Right renal cortex interstitium (tissue), 3 donors: Measurements from ENCODE around the gene SLC45A3. TPM values are rescaled to one million over a fixed set of nuclear protein-coding genes. Genes with fewer than 3 reads are reported as not detected.
"Not testable (repeated sequence)": the region's sequence is repeated elsewhere in the genome, so short reads cannot be mapped to it uniquely, and the experiment has no call there.

Experiments used
- DNase-seq, 3 donors: peaks; one replicate each; pipeline ENCODE4 v3.0.0-alpha.2; 2013; ENCODE audit warnings: low read depth in 3 of 3, low spot score in 2 of 3
- polyA plus RNA-seq, 3 donors: library from polyadenylated mRNA; unstranded; fragments of 120-200 nt; gene quantifications; one replicate each; pipeline ENCODE4 v1.2.1, GENCODE V29; 2013; ENCODE audit not compliant: insufficient read length in 3 of 3

Gene SLC45A3
- polyA plus RNA-seq, 3 donors = 6.8 to 8.2 (median 6.9) TPM

DNA sequence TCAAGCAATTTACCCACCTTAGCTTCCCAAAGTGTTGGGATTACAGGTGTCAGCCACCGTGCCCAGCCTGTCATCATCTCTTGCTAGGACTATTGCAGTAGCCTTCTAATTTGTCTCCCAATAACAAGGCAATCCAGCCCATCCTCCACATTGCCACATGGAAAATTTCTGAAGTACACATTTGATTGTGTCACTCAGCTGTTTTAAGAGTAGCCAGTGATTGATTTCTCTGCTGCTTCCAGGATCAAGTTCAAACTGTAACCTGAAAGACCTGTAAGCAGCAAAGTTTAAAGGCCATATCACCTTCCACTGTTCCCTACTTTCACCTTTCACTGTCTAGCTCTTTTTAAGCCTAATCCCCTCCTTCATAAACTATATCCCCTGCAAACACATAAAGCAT is 40.7 kb downstream of the SLC45A3 start:
- DNase-seq = no peak

DNA sequence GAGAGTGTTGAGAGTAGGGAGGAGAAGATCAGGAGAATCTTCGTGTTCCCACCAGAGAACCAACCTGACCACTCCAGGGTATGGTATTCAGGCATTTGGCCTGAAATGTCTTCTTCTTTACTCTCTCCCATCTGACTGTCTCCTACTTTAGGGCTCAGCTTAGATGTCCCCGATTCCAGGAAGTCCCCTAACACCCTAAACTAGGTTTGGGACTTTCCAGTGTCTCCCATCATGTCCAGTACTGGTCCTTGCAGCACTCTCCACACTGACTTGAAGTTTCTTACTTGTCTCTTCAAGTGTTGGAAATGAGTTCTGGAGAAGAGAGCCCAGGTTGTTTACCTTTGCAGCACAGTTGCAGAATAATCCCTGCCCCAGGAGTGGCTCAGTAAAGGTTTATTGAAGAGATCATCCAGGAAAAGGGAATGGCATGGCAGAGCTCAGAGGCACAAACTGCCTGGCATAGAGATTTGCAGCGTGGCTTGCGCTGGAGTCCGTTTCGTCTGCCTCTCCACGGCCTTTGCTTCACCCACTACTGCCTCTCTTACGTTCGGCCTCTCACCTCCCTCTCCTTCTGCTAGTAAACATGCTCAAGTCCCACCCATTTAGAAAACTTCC is 42.3 kb downstream of the SLC45A3 start:
- no peak for DNase-seq

DNA sequence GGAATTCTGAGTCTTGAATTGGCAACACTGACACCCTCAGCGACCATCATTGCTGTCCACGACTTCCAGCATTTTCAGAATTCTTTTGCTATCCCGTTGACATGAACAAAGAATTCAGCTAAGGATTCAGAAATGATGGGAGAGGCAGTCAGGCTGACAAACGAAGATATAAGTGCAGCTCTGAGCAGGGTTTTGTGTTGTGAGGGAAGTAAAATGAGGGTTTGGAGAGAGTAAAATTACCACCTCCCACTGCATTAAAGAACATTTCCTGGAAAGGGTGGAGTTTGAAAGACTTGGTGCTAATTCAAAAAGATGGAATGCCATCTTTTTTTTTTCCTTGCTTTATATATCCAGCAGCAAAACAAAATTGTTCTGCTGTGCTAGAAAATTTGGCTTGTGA is 43.6 kb downstream of the SLC45A3 start:
- DNase-seq = no peak

DNA sequence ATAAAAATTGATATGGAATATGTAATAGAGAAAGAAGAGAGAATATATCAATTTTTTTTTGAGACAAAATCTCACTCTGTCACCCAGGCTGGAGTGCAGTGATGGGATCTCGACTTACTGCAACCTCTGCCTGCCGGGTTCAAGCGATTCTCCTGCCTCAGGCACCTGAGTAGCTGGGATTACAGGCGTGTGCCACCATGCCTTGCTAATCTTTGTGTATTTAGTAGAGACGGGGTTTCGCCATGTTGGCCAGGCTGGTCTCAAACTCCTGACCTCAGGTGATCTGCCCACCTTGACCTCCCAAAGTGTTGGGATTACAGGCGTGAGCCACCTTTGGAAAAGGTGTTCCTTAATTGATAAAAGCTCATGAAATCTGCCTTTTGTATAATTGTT is 44.2 kb downstream of the SLC45A3 start:
- DNase-seq = not testable (repeated sequence)

DNA sequence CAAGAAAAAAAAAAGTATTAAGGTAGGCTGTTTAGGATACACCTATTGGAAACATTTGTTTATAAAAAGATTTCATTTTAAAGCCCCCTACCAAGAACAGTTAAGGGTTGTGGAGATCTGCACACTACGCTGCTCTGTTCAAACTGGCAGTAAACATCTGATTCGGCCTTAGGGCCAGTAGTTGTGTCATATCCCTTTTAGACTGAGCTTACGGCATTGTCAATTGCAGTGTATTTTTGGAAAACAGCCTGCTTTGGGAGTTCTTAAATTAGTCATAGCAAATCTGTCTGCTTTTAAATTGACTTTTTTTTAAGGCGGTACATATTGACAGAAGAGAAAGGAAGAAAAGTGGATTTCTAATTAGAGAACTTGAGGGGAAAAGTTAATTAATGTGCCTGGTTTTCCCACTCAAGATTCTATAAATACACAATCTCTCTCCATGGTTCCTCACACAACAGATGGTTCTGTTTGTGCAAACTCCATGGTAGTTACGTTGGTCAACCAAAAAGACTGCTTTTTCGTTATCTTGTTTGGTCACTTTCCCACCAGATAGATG is 46.8 kb downstream of the SLC45A3 start:
- DNase-seq = no peak

DNA sequence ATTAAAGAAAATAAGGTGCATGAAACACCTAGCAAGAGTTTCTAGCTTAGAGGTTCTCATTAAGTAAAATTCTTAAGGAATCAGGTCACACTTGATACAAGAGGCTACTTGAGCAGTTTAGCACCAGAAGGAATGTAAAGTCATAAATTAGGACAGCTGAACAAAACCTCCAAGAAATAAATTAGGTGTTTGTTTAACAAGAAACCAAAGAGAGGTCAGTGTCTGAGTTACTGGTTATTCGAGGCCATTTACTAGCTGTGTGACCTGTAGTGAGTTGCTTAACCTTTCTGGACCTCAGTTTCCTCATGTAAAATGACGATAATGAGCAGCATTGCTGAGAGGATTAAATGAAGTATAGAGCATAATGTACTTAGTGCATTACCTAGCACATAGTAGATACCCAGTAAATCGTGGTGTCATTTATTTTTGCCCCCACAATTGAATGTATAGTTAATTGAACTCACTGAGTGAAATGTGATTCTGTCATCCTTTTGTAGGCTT is 47.6 kb downstream of the SLC45A3 start:
- no peak for DNase-seq

DNA sequence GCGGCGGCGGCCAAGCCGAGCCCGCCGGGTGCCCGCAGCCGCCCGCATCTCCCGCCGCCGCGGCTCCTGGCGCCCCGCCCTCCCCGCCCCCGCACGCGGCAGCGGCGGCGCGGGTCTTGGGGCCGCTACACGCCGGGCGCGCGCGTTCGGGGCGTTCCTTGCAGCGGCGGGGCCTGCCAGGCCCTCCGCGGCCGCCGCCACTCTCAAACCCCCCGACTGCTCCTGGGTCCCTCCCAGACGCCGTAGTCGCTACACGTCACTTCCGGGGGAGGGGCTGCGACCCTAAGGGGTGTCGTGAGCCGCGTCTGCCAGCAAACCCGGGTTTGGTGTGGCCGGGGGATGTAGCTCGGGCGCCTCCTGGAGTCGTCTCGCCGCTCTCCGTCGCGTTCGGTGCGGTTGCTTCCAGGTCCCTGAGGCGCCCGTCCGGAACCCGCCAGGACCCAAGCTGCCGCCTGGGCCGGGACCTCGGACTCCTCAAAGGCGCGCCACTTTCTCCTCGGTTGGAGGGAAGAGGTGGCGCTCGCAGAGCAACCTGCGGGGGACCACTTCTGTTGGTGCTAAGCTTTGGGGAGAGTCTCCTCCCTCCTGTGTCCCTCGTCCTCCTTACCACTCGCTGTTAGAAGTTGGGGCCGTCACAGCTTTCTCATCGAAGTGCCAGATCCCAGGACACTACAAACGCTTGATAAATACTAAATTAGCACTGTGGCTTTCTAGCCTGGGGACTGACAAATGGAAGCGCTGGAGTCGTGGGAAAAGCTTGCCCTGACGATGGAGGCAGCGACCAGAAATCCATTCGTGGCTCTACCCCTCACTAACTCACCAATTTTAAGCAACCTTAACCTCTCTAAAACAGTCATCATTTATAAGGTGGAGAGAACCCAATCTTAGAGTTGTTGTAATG is 48.3 kb downstream of the SLC45A3 start, which contains the start of gene ELK4:
TSS of gene ELK4 (minus strand) at position 244 of the 901 bp plus-strand sequence. CDS start 8,129 bp downstream, outside the sequence.
- peak; percentile 94 to 98 (median 97) for DNase-seq

DNA sequence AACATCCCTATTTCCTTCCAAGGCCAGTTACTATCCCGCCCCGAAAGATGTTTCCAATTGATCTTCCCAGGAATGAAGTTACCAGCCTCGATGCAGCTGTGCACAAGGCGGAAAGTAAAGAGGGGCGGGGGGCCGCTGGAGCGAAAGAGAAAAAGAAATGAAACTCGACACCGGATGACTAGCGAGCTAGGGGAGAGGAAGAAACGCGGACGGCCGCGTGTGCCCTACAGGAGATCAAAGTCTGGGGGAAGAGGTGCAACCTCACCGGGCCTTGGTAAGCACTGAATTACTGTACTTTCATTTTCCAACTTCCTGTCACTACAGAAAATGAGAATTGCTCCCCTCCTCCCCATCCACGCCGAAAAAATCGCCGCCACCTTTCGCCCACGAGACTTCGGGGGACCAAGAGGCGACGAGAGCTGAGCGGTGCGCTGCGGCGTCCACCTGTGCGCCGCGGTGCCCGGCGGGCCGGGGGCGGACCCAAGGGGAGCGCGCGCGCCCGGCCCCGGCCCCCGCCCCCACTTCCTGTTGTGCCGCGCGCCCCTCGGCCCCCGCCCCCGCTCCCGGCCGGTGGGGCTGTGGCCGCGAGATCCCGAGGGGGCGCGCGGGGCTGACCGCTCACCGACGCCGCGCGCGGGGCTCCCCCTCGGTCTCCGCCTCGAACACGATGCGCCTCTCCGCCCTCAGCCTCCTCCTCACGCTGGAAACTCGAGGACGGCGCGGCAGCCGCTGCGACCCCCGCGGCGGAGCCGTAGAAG is 49.1 kb downstream of the SLC45A3 start:
- DNase-seq = peak in 2 of 3 donors; percentile 72 to 80

DNA sequence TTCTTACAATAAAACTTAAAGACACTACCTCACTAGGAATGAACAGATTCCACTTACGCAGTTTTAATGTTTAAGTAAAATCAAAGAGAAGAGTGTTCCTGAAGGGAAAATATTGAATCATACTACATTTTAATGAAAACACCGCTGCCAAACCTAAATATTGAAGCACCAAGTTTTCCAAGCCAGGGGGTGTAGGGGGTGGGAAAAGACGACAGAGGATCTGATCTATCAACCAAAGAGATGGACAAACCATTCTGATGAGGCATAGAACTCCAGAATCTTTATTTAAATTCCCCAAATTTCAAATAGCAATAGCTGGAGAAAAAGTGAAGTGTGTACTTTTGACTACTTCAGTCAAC is 49.7 kb downstream of the SLC45A3 start:
- no peak for DNase-seq

DNA sequence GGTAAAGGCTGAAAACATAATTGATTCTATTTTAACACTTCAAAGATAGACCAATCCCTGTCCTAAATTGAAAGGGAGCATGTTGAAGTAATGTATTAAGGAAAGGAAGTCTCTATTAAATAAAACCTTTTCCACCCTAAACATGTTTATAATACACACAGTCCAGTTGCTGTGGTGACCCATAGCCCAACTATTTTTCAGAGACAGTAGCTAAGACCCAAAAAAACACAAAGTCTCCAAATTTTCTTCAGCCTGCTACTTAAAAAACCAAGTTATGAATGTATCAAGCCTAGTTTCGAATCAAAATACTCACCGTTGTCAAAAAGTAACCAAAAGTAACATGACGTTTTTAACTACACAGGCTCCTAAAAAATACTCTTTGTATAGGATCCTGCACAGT is 50.1 kb downstream of the SLC45A3 start:
- DNase-seq = no peak

DNA sequence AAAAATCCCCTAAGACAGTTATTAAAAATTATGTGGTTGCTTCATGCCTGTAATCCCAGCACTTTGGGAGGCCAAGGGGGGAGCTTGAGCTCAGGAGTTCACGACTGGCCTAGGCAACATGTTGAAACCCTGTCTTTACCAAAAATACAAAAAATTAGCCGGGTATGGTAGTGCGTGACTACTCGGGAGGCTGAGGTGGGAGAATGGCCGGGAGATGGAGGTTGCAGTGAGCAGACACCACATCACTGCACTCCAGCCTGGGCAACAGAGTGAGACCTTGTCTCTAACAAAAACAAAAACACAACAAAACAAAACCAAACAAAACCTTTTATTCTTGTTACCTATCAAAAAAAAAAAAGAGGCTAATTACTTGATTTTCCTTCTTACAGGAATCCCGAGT is 50.6 kb downstream of the SLC45A3 start:
- DNase-seq = no peak

DNA sequence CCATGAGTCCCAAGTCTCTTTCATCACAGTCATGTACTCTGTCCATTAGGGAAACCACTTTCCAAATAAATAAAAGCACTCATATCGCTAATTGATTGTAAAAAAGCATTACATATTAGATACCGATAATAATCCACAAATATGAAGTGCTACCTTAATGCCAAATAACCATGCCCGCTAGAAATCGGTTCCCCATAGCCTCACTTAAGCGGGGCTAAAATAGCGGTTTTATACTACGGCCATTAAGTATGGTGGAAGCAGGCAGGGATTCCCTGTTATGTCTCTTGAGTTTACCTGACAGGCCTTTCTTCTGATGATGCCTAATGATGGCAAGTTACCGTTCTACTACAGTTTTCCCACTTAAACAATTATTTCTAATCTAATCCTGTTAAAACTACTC is 52.4 kb downstream of the SLC45A3 start:
- no peak for DNase-seq

DNA sequence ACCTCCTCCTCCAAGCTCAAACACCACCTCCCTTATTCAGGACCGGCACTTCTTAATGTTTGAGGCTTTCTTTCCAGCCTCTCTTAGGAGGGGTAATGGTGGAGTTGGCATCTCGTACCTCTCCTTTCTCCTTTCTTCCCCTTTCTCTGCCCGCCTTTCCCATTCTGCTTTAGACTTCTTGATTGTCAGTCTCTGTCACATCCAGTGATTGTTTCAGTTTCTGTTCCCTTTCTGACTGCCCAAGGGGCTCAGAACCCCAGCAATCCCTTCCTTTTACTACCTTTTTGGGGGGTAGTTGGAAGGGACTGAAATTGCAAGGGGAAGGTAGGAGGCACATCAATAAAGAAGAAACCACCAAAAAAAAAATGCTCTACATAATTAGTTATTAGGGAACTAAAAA is 54.1 kb downstream of the SLC45A3 start:
- no peak for DNase-seq

DNA sequence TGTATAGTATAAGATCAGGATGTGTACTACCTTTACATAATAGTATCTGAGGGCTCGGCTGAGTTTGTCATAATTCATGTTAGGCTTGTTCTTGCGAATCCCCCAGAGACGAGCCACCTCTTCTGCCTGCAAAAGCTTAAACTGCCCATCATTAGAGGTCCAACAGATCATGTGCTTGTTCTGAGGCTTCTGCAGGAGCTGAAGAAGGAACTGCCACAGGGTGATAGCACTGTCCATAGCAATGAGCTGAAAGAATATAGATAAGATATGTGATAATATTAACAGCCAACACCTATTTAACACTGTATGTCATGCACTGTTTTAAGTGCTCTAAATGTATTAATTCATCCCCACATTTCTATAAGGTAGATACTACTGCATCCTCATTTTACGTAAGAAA is 56.7 kb downstream of the SLC45A3 start:
- DNase-seq = no peak

DNA sequence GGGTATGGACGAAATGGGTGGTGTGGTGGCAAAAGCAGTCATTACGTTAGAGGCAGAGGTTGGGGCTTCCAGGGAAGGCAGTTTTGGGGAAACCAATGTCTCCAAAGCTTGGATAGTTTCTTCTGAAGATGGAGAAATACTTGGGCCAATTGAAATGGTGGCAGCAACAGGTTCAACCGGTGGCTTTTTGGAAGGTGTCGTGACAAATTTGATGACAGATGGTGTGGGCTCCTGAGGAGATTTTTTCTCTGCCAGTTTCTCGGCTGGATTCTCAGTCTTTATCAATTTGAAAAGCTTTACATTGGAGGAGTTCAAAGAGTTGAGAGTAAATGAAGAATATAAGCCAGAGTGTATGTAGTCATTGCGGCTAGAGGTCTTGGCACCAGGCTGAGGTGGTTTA is 60.0 kb downstream of the SLC45A3 start:
- no peak for DNase-seq

DNA sequence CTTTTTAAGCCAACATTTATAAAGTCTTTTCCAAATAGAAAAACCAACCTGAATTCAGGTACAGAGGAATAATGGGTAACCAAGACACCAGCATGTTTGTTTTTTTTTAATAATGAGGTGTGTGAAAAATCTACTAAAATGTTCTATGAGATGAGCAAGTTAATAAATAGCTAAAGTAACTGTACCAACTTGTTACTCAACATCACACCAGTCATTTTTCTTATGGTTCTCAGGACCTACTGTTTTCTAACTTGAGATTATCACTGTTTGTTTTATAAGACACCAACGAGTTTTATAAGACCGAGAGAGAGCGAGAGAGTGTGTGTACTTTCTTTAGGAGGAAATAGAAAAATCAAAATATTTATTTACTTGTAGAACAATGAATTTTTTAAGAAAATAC is 60.9 kb downstream of the SLC45A3 start:
- DNase-seq = no peak

DNA sequence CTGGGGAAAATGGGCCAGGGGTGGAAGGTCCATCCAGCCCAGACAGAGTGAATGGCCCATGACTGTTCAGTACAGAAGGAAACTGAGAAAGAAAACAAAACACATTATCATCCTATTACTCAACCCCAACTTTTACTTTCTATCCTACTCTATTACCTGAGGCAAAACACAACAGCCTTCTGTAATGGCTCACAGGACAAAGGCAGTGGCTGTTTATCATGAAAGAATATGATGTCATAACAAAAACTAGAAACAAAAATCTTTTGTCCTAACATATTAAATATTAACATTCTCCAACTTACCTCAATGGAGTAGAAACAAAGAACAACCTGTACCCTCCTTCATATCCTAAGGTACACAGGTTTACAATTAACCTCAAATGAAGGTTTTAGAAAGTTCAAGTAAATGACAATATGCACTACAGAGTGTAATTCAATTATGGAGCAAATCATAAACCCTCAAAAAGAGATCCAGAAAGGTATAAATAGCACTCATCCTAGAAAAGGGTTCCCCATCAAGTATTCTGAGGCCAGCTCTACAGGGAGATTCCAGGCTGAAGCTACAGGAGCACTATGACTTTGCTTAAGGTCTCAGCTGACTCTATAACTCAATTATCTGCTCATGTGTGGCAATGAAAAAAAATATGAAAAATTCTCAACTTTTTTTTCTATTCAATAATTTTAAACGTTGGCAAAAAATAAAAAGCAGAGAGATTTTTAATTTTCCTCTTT is 63.6 kb downstream of the SLC45A3 start:
- DNase-seq = no peak

DNA sequence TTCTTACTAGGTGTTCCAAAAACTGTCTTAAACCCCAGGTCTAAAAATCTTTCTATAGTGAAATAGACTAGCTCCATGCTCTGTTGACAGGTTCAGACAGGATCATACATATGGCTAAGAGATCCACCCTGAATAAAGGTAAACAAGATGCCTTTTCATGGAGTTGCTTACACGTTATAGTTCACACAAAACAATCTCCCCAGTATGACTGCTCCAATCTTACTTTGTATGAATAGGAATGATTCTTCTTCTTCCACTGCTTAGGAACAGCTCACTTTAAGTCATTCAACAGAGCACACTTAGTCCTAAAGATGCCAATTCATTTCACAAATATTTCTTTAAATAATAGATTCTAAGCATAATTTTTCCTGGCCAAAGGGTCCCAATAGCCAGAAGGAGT is 64.5 kb downstream of the SLC45A3 start:
- no peak for DNase-seq

DNA sequence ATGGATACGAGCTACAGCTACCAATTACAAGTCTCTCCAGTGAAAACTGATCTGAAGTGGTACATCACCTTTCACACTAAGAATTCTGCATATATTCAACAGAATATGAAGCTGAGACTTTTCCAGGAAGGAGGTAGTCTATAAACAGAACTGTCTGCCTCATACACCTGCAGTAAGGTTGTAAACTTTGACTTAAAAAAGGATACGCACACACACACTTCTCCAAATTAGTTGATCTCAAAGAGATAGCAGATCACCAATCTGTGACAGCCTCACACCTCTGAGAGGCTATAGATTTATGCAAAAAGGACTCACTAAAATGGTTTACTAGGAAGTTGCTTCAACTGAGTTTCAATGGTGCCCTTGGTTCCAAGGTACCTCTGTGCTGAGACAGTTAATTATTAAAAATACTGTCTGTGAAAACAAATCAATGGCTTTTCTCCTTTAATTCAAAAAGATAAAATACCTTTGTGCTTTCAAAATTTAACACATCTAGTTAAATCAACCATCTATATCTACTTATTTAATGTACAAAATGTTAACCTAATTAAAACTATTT is 66.4 kb downstream of the SLC45A3 start:
- no peak for DNase-seq

DNA sequence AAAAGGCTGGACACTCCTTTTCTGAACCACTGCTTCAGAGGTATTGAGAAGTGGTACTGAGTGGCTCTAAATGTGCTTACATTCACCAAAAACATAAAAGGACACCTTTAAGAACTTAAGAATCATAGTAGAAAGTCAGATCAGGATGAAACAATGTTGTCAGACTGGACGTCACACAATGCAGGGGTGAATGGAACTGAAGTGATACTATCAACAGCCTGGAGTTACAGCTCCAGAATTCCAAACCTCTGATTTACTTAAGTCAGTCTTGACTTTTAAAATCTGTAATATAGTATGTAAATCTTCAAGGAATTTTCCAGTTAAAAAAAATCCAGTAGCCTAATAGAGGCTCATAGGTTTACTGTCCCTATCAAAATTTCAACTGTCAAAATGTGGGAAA is 67.8 kb downstream of the SLC45A3 start:
- no peak for DNase-seq
